ENCODE measurements around the gene MED16.

Gene MED16

GRCh38 chr19:890831-891230 lies 2.2 kb downstream of the MED16 start:
- no peak overlapping the region for H3K4me3 ChIP-seq (ENCODE audit: low read length)
- peaks cover 14% of the 10 kb centered on the region for H3K36me3 ChIP-seq (ENCODE audit: control insufficient read depth, low read depth, low read length)
- H3K27ac ChIP-seq (ENCODE audit: low read length) = no peak overlapping the region
- no peaks in the 10 kb centered on the region for H3K9me3 ChIP-seq (ENCODE audit: control insufficient read depth, low read depth, low read length)
- no peak overlapping the region for H3K9ac ChIP-seq (ENCODE audit: low read length)
- no peaks in the 10 kb centered on the region for H3K27me3 ChIP-seq (ENCODE audit: control insufficient read depth, insufficient read depth, low read length)
- H3K4me1 ChIP-seq (ENCODE audit: control insufficient read depth, low read depth, low read length) = no peaks in the 10 kb centered on the region

- no peaks in the 10 kb centered on the region for H3K9me3 ChIP-seq (ENCODE audit: control insufficient read depth, low read depth, low read length)
- peaks cover 22% of the 10 kb centered on the region for H3K36me3 ChIP-seq (ENCODE audit: control insufficient read depth, low read depth, low read length)
- H3K27ac ChIP-seq (ENCODE audit: low read length) = no peak overlapping the region
- H3K27me3 ChIP-seq (ENCODE audit: control insufficient read depth, insufficient read depth, low read length) = no peaks in the 10 kb centered on the region
- no peak overlapping the region for H3K9ac ChIP-seq (ENCODE audit: low read length)
- no peaks in the 10 kb centered on the region for H3K4me1 ChIP-seq (ENCODE audit: control insufficient read depth, low read depth, low read length)
- H3K4me3 ChIP-seq (ENCODE audit: low read length) = no peak overlapping the region
Observed at GRCh38 chr19:889662-890295, 3.2 kb downstream of the MED16 start.

- H3K9ac ChIP-seq (ENCODE audit: low read length) = no peak overlapping the region
- H3K9me3 ChIP-seq (ENCODE audit: control insufficient read depth, low read depth, low read length) = no peaks in the 10 kb centered on the region
- no peaks in the 10 kb centered on the region for H3K27me3 ChIP-seq (ENCODE audit: control insufficient read depth, insufficient read depth, low read length)
- no peak overlapping the region for H3K4me3 ChIP-seq (ENCODE audit: low read length)
- H3K36me3 ChIP-seq (ENCODE audit: control insufficient read depth, low read depth, low read length) = peaks cover 22% of the 10 kb centered on the region
- H3K27ac ChIP-seq (ENCODE audit: low read length) = no peak overlapping the region
- H3K4me1 ChIP-seq (ENCODE audit: control insufficient read depth, low read depth, low read length) = no peaks in the 10 kb centered on the region
Observed at GRCh38 chr19:888581-889385, 4.2 kb downstream of the MED16 start.

- Histone ChIP-seq H3K27ac (ENCODE audit: low read length) (no peak overlapping the region), H3K36me3 (ENCODE audit: control insufficient read depth, low read depth, low read length) (peaks cover 22% of the 10 kb centered on the region), H3K9me3 (ENCODE audit: control insufficient read depth, low read depth, low read length) (no peaks in the 10 kb centered on the region), H3K4me3 (ENCODE audit: low read length) (no peak overlapping the region), H3K4me1 (ENCODE audit: control insufficient read depth, low read depth, low read length) (no peaks in the 10 kb centered on the region), H3K9ac (ENCODE audit: low read length) (no peak overlapping the region), H3K27me3 (ENCODE audit: control insufficient read depth, insufficient read depth, low read length) (no peaks in the 10 kb centered on the region)
Observed at GRCh38 chr19:887599-887998, 5.4 kb downstream of the MED16 start.

GRCh38 chr19:887072-887471 lies 5.9 kb downstream of the MED16 start:
- no peaks in the 10 kb centered on the region for H3K27me3 ChIP-seq (ENCODE audit: control insufficient read depth, insufficient read depth, low read length)
- H3K36me3 ChIP-seq (ENCODE audit: control insufficient read depth, low read depth, low read length) = peaks cover 23% of the 10 kb centered on the region
- no peak overlapping the region for H3K9ac ChIP-seq (ENCODE audit: low read length)
- H3K4me3 ChIP-seq (ENCODE audit: low read length) = no peak overlapping the region
- no peak overlapping the region for H3K27ac ChIP-seq (ENCODE audit: low read length)
- H3K9me3 ChIP-seq (ENCODE audit: control insufficient read depth, low read depth, low read length) = no peaks in the 10 kb centered on the region
- no peaks in the 10 kb centered on the region for H3K4me1 ChIP-seq (ENCODE audit: control insufficient read depth, low read depth, low read length)

GRCh38 chr19:885536-886224 lies 7.3 kb downstream of the MED16 start:
- H3K4me3 ChIP-seq (ENCODE audit: low read length) = no peak overlapping the region
- no peak overlapping the region for H3K27ac ChIP-seq (ENCODE audit: low read length)
- H3K4me1 ChIP-seq (ENCODE audit: control insufficient read depth, low read depth, low read length) = no peaks in the 10 kb centered on the region
- H3K36me3 ChIP-seq (ENCODE audit: control insufficient read depth, low read depth, low read length) = peaks cover 32% of the 10 kb centered on the region
- no peaks in the 10 kb centered on the region for H3K27me3 ChIP-seq (ENCODE audit: control insufficient read depth, insufficient read depth, low read length)
- no peak overlapping the region for H3K9ac ChIP-seq (ENCODE audit: low read length)
- no peaks in the 10 kb centered on the region for H3K9me3 ChIP-seq (ENCODE audit: control insufficient read depth, low read depth, low read length)

GRCh38 chr19:884420-885211 lies 8.4 kb downstream of the MED16 start:
- H3K4me3 ChIP-seq (ENCODE audit: low read length) = no peak overlapping the region
- H3K27me3 ChIP-seq (ENCODE audit: control insufficient read depth, insufficient read depth, low read length) = no peaks in the 10 kb centered on the region
- H3K9me3 ChIP-seq (ENCODE audit: control insufficient read depth, low read depth, low read length) = no peaks in the 10 kb centered on the region
- no peak overlapping the region for H3K9ac ChIP-seq (ENCODE audit: low read length)
- no peaks in the 10 kb centered on the region for H3K4me1 ChIP-seq (ENCODE audit: control insufficient read depth, low read depth, low read length)
- H3K27ac ChIP-seq (ENCODE audit: low read length) = no peak overlapping the region
- H3K36me3 ChIP-seq (ENCODE audit: control insufficient read depth, low read depth, low read length) = peaks cover 29% of the 10 kb centered on the region

- H3K27ac ChIP-seq (ENCODE audit: low read length) = no peak overlapping the region
- H3K36me3 ChIP-seq (ENCODE audit: control insufficient read depth, low read depth, low read length) = peaks cover 24% of the 10 kb centered on the region
- no peaks in the 10 kb centered on the region for H3K9me3 ChIP-seq (ENCODE audit: control insufficient read depth, low read depth, low read length)
- H3K27me3 ChIP-seq (ENCODE audit: control insufficient read depth, insufficient read depth, low read length) = no peaks in the 10 kb centered on the region
- no peak overlapping the region for H3K4me3 ChIP-seq (ENCODE audit: low read length)
- H3K9ac ChIP-seq (ENCODE audit: low read length) = no peak overlapping the region
- H3K4me1 ChIP-seq (ENCODE audit: control insufficient read depth, low read depth, low read length) = no peaks in the 10 kb centered on the region
Observed at GRCh38 chr19:883661-884211, 9.3 kb downstream of the MED16 start.

- no peak overlapping the region for H3K9ac ChIP-seq (ENCODE audit: low read length)
Observed at GRCh38 chr19:882871-883497, 10.0 kb downstream of the MED16 start.

GRCh38 chr19:881385-882071 lies 11.5 kb downstream of the MED16 start:
- Histone ChIP-seq H3K4me1 (ENCODE audit: control insufficient read depth, low read depth, low read length) (no peaks in the 10 kb centered on the region), H3K4me3 (ENCODE audit: low read length) (no peak overlapping the region), H3K9me3 (ENCODE audit: control insufficient read depth, low read depth, low read length) (no peaks in the 10 kb centered on the region), H3K27me3 (ENCODE audit: control insufficient read depth, insufficient read depth, low read length) (no peaks in the 10 kb centered on the region), H3K36me3 (ENCODE audit: control insufficient read depth, low read depth, low read length) (peaks cover 23% of the 10 kb centered on the region), H3K27ac (ENCODE audit: low read length) (no peak overlapping the region), H3K9ac (ENCODE audit: low read length) (no peak overlapping the region)

More at GRCh38 chr19:882871-883497, 10.0 kb downstream of the MED16 start:
- Histone ChIP-seq H3K4me1 (ENCODE audit: control insufficient read depth, low read depth, low read length) (no peaks in the 10 kb centered on the region), H3K27ac (ENCODE audit: low read length) (no peak overlapping the region), H3K27me3 (ENCODE audit: control insufficient read depth, insufficient read depth, low read length) (no peaks in the 10 kb centered on the region), H3K36me3 (ENCODE audit: control insufficient read depth, low read depth, low read length) (peaks cover 24% of the 10 kb centered on the region), H3K9me3 (ENCODE audit: control insufficient read depth, low read depth, low read length) (no peaks in the 10 kb centered on the region), H3K4me3 (ENCODE audit: low read length) (no peak overlapping the region)
